GM11168 (cell line): Measurements from ENCODE around the gene ZP3.
"Not testable (repeated sequence)": the region's sequence is repeated elsewhere in the genome, so short reads cannot be mapped to it uniquely, and the experiment has no call there.

Experiments
- in situ Hi-C: fragments of 300-500 bp; cut with MboI; formaldehyde crosslinking; loops from one replicate; pipeline ENCODE4 v1.12.0; 2022; ENCODE audit warnings: low sequenced_read_pairs; ENCODE audit not compliant: unreplicated experiment

ZP3 gene

GRCh38 chr7:76479628-76480027, 54.9 kb downstream of the ZP3 start:
- in situ Hi-C loops: not testable (repeated sequence)

GRCh38 chr7:76480403-76481253, 55.9 kb downstream of the ZP3 start:
- in situ Hi-C loops: not testable (repeated sequence)

GRCh38 chr7:76482660-76483059, 57.9 kb downstream of the ZP3 start:
- in situ Hi-C loops: not testable (repeated sequence)

GRCh38 chr7:76483081-76483480, 58.3 kb downstream of the ZP3 start:
- in situ Hi-C loops: not testable (repeated sequence)

- in situ Hi-C loops: not testable (repeated sequence)
Measured at GRCh38 chr7:76484456-76484855, 59.7 kb downstream of the ZP3 start.

- in situ Hi-C loops: not testable (repeated sequence)
Measured at GRCh38 chr7:76485822-76486610, 61.3 kb downstream of the ZP3 start.

GRCh38 chr7:76486618-76487017, 61.9 kb downstream of the ZP3 start:
- in situ Hi-C loops: not testable (repeated sequence)

- in situ Hi-C loops: not testable (repeated sequence)
Measured at GRCh38 chr7:76487969-76488368, 63.2 kb downstream of the ZP3 start.
